Muscle of leg (tissue), 11 donors: ENCODE measurements around the gene PRPF40A. TPM values are rescaled to one million over a fixed set of nuclear protein-coding genes. Genes with fewer than 3 reads are reported as not detected.
"Not testable (repeated sequence)": the region's sequence is repeated elsewhere in the genome, so short reads cannot be mapped to it uniquely, and the experiment has no call there.

Experiments used
- DNase-seq: peaks from one replicate; pipeline ENCODE4 v3.0.0; 2013
- H3K27ac ChIP-seq: one replicate; pipeline ENCODE4 v1.5.1; 2013; ENCODE audit warnings: mild to moderate bottlenecking, low read length, control low read depth
- H3K27me3 ChIP-seq: one replicate; pipeline ENCODE4 v1.6.1; 2013; ENCODE audit warnings: low read length; ENCODE audit not compliant: control insufficient read depth, insufficient read depth
- H3K36me3 ChIP-seq: one replicate; pipeline ENCODE4 v1.6.1; 2013; ENCODE audit warnings: low read length; ENCODE audit not compliant: control insufficient read depth, insufficient read depth
- H3K4me1 ChIP-seq: one replicate; pipeline ENCODE4 v1.6.1; 2013; ENCODE audit warnings: low read length; ENCODE audit not compliant: control insufficient read depth, insufficient read depth
- H3K4me3 ChIP-seq: one replicate; pipeline ENCODE4 v1.5.1; 2013; ENCODE audit warnings: low read length, control low read depth
- H3K9me3 ChIP-seq: replicated peaks from 2 replicates; pipeline ENCODE4 v1.6.1; 2013; ENCODE audit warnings: low read depth, low read length; ENCODE audit not compliant: control insufficient read depth
- WGBS: methylation state at CpG from one replicate; pipeline ENCODE4 v1.1.5; 2013; ENCODE audit warnings: missing lambda C conversion rate; ENCODE audit not compliant: insufficient coverage; 5-methylcytosine and 5-hydroxymethylcytosine counted together
- polyA plus RNA-seq, 8 donors: library from polyadenylated mRNA; unstranded; fragments of 120-200 nt; gene quantifications; one replicate each; pipeline versions ENCODE4 v1.2.1 to v1.2.3, GENCODE V29; 2013; ENCODE audit warnings: inconsistent platforms in 1 of 8, low replicate concordance in 1 of 8; ENCODE audit not compliant: insufficient read length in 8 of 8, insufficient read depth in 1 of 8
- total RNA-seq: library from RNA; stranded (reverse); fragments of 120-200 nt; gene quantifications from one replicate; pipeline ENCODE4 v1.2.4, GENCODE V29; 2013

PRPF40A gene
- total and polyA plus RNA-seq, 9 donors, result 60.0 to 85.2 (median 75.8) TPM

DNA sequence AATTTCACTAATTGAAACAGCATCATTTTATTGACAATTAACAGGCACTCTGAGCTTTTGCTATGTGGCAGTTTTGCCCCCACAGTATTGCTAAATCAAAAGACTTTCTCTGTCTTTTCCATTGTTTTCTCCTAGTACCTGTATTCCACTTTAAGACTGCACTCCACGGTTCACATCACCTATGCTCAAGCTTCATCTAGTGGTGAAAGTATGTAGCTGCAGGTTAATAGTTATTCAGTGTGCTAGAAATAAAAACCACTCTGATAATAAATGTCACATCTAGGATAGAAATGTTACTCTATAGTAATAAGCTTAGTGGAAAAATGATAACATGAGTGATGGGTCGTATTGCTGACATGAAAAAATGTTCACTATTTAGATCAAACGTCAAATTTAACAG lies 25.7 kb upstream of the PRPF40A start:
- WGBS, result no CpG with 5 or more reads among the region's 3 CpGs
- peaks cover 15% of the 10 kb centered on the region for H3K36me3 ChIP-seq
- no peak overlapping the region for H3K27ac ChIP-seq
- H3K9me3 ChIP-seq, result no peaks in the 10 kb centered on the region
- no peak for DNase-seq
- H3K27me3 ChIP-seq, result no peaks in the 10 kb centered on the region
- H3K4me3 ChIP-seq, result no peak overlapping the region
- H3K4me1 ChIP-seq, result no peaks in the 10 kb centered on the region

DNA sequence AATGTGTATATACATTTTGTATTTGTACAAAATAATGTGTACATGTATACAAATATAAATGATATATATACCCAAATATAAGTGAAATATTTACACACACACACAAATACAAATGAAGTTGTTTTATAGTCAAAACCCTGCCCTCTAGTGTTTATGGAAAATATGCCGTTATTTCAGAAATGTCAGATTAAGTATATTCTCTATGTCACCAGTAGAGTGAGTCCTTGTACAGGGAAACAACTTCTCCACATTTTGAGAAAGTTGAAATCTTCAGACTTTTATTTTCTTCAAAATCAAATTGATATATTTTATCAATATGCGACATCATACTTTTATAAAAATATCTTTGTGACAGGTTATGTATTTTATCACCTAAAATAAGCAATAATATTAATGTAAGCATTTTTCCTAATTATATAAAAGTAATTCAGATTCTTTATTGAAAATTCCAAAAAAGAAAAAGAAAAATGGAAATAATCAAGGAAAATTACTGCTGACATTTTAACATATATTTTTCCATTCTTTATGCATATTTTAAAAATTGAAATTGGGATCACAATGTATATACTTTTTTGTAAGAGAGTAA lies 23.6 kb upstream of the PRPF40A start:
- Histone ChIP-seq H3K4me3 (no peak overlapping the region), H3K9me3 (no peaks in the 10 kb centered on the region), H3K36me3 (peaks cover 15% of the 10 kb centered on the region), H3K27me3 (no peaks in the 10 kb centered on the region), H3K27ac (no peak overlapping the region), H3K4me1 (no peaks in the 10 kb centered on the region)
- DNase-seq, result peak; percentile 66
- WGBS, result no CpG with 5 or more reads among the region's 2 CpGs

- no CpG with 5 or more reads among the region's 1 CpG for WGBS
- DNase-seq, H3K4me1 ChIP-seq, H3K4me3 ChIP-seq, H3K27ac ChIP-seq, H3K9me3 ChIP-seq, H3K27me3 ChIP-seq: not testable (repeated sequence)
- H3K36me3 ChIP-seq, result peaks cover 17% of the 10 kb centered on the region
Observed at GRCh38 chr2:152739705-152740104, 22.4 kb upstream of the PRPF40A start.

DNA sequence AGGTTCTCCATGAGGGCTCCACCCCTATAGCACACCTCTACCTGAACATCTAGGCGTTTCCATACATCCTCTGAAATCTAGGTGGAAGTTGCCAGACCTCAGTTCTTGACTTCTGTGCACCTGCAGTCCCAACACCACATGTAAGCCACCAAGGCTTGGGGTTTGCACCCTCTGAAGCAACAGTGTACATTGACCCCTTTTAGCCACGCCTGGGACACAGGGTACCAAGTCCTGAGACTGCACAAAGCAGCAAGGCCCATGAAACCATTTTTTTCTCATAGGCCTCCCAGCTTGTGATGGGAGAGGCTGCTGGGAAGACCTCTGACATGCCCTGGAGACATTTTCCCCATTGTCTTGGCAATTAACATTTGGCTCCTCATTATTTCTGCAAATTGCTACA lies 21.2 kb upstream of the PRPF40A start:
- H3K4me3 ChIP-seq, result no peak overlapping the region
- H3K27me3 ChIP-seq, result no peaks in the 10 kb centered on the region
- H3K9me3 ChIP-seq, result no peaks in the 10 kb centered on the region
- DNase-seq, result no peak
- H3K36me3 ChIP-seq, result peaks cover 17% of the 10 kb centered on the region
- no peaks in the 10 kb centered on the region for H3K4me1 ChIP-seq
- WGBS, result 83% methylated on average over 1 of the region's 2 CpGs
- no peak overlapping the region for H3K27ac ChIP-seq

GRCh38 chr2:152737509-152737908 lies 20.2 kb upstream of the PRPF40A start:
- not testable (repeated sequence) for H3K27me3 ChIP-seq, H3K4me1 ChIP-seq, H3K27ac ChIP-seq, H3K4me3 ChIP-seq, DNase-seq, H3K9me3 ChIP-seq
- WGBS, result no CpG with 5 or more reads among the region's 1 CpG
- H3K36me3 ChIP-seq, result peaks cover 17% of the 10 kb centered on the region

DNA sequence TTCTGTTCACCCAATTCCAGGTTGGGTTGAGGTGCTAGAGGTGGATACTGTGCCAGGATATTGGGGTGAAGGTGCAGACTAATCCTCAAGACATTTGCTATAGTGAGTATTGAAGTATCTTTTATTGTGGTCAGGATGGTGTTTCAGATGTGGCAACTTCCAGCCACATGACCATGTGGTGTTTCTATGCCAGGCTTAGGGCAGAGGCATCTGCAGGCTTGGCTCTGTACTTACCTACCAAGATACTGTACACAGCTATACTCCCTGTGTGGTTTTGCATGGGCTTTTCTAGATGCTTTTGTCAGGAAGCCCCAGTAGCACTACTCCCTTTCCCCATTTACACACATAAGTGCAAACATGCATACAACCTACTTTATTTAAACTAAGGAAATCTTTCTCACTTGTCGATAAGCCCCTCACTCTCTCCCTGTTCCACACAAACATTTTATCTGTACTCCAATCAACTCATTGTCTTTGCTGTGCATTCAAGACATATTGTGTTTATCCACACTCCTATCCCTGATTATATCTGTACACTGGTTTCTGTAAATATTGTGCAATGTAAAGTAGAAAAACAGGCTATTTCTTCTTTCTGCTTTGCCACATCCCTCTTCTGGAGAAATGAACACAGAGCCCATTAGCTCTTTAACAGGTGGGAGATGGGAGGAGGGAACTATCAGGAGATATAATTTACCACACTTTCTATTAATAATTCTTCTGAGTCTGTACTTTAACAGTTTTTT lies 13.5 kb upstream of the PRPF40A start:
- Histone ChIP-seq H3K4me3 (no peak overlapping the region), H3K4me1 (no peaks in the 10 kb centered on the region), H3K27me3 (no peaks in the 10 kb centered on the region), H3K36me3 (peaks cover 2% of the 10 kb centered on the region), H3K9me3 (no peaks in the 10 kb centered on the region), H3K27ac (no peak overlapping the region)
- DNase-seq, result no peak
- WGBS, result no CpG with 5 or more reads among the region's 1 CpG

- no CpG with 5 or more reads among the region's 2 CpGs for WGBS
- DNase-seq, result no peak
- no peak overlapping the region for H3K4me3 ChIP-seq
- H3K27me3 ChIP-seq, result no peaks in the 10 kb centered on the region
- no peaks in the 10 kb centered on the region for H3K9me3 ChIP-seq
- H3K36me3 ChIP-seq, result no peaks in the 10 kb centered on the region
- H3K27ac ChIP-seq, result no peak overlapping the region
- H3K4me1 ChIP-seq, result no peaks in the 10 kb centered on the region
Observed at GRCh38 chr2:152729844-152730243, 12.6 kb upstream of the PRPF40A start.

DNA sequence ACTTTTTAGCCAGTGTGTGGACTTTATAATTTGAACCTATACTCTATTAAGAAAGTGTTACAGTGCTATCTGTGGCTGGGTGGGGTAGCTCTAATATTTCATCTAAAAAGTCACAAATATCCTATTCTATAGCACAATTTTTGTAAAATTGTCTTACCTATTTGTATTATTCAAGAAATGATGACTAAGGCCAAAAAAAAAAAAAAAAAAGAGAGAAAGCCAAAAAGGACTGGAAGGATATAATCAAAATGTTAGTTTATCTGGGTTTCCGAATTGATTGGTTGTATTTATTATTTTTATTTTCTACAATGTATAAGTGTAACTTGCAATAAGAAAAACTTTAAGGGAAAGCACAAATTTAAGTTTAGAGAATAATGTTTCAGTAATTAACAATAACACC lies 6.7 kb upstream of the PRPF40A start:
- no CpG with 5 or more reads among the region's 1 CpG for WGBS

GRCh38 chr2:152722639-152723038 lies 5.4 kb upstream of the PRPF40A start:
- H3K36me3 ChIP-seq, DNase-seq, H3K4me3 ChIP-seq, H3K27ac ChIP-seq, H3K9me3 ChIP-seq, H3K4me1 ChIP-seq, H3K27me3 ChIP-seq: not testable (repeated sequence)
- WGBS, result no CpG with 5 or more reads among the region's 8 CpGs

More for the DNA sequence above, 6.7 kb upstream of the PRPF40A start:
- Histone ChIP-seq H3K36me3 (peaks cover 2% of the 10 kb centered on the region), H3K9me3 (no peaks in the 10 kb centered on the region), H3K4me1 (peaks cover 5% of the 10 kb centered on the region), H3K27me3 (no peaks in the 10 kb centered on the region), H3K27ac (no peak overlapping the region), H3K4me3 (no peak overlapping the region)
- DNase-seq, result no peak

GRCh38 chr2:152720794-152721193 lies 3.5 kb upstream of the PRPF40A start:
- Histone ChIP-seq H3K27me3 (no peaks in the 10 kb centered on the region), H3K4me1 (peaks cover 6% of the 10 kb centered on the region), H3K27ac (no peak overlapping the region), H3K9me3 (no peaks in the 10 kb centered on the region), H3K4me3 (no peak overlapping the region), H3K36me3 (peaks cover 2% of the 10 kb centered on the region)
- no CpG with 5 or more reads among the region's 2 CpGs for WGBS
- no peak for DNase-seq
